Measurements from ENCODE around the gene CCK. TPM values are rescaled to one million over a fixed set of nuclear protein-coding genes. Genes with fewer than 3 reads are reported as not detected.

The CCK gene
- total RNA-seq, 4 donors from 2014 or later, result 1.1 TPM; not detected in 3

- peak overlapping the region in 3 of 4 donors; percentile 12 to 36 (median 35) for H3K4me3 ChIP-seq
- ATAC-seq (no peak), DNase-seq (no peak)
- intact Hi-C loops (cut with DNase I; ENCODE audit: low total_unique reads), result loop anchor here (10.0 kb wide), 2 partner anchors 209 to 521 kb away; no protein-coding TSS in a partner anchor
- peaks cover 0 to 19% of the 10 kb centered on the region in 2 donors for H3K36me3 ChIP-seq
- TF ChIP-seq POLR2A (IDR thresholded peaks at IDR 0.05), result no peak
- no peak for TF ChIP-seq CTCF (IDR thresholded peaks at IDR 0.05 in 4 of 5, conservative IDR thresholded peaks at IDR 0.05 in 1 of 5)
- in situ Hi-C loops (cut with MboI; ENCODE audit: low sequenced_read_pairs in 4 of 4), result loop anchor here in 2 of 4 donors (10.0 kb wide), 2 partner anchors 221 to 321 kb away; no protein-coding TSS in a partner anchor
- H3K9me3 ChIP-seq, result no peaks in the 10 kb centered on the region
- peak overlapping the region; percentile 82 to 93 (median 86) for H3K27ac ChIP-seq
- H3K27me3 ChIP-seq, result no peaks in the 10 kb centered on the region
- H3K4me1 ChIP-seq, result peaks cover 25 to 29% of the 10 kb centered on the region in 2 donors
These were observed 41.8 kb downstream of the CCK start for GRCh38 chr3:42224178-42224577.

DNA sequence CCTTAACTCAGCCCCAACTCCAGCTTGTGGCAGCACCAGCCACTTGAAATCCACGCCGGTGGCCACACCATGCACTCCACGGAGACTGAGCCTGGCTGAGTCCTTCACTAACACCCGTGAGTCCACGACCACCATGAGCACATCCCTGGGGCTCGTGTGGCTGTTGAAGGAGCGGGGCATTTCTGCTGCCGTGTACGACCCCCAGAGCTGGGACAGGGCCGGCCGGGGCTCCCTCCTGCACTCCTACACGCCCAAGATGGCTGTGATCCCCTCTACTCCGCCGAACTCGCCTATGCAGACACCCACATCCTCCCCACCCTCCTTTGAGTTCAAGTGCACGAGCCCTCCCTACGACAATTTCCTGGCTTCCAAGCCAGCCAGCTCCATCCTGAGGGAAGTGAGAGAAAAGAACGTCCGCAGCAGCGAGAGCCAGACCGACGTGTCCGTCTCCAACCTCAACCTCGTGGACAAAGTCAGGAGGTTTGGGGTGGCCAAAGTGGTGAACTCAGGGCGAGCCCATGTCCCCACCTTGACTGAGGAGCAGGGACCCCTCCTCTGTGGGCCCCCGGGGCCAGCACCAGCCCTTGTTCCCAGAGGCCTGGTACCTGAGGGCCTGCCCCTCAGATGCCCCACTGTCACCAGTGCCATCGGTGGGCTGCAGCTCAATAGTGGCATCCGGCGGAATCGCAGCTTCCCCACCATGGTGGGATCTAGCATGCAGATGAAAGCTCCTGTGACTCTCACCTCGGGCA is 42.9 kb downstream of the CCK start:
- in situ Hi-C loops (cut with MboI; ENCODE audit: low sequenced_read_pairs in 4 of 4) (loop anchor here in 2 of 4 donors (10.0 kb wide), 2 partner anchors 222 to 322 kb away; no protein-coding TSS in a partner anchor), intact Hi-C loops (cut with DNase I; ENCODE audit: low total_unique reads) (loop anchor here (10.0 kb wide), 2 partner anchors 208 to 522 kb away; no protein-coding TSS in a partner anchor)
- Histone ChIP-seq H3K9me3 (no peaks in the 10 kb centered on the region), H3K27me3 (no peaks in the 10 kb centered on the region), H3K4me3 (no peak overlapping the region), H3K27ac (peak overlapping the region; percentile 82 to 93 (median 86)), H3K4me1 (peaks cover 25 to 29% of the 10 kb centered on the region in 2 donors), H3K36me3 (peaks cover 0 to 19% of the 10 kb centered on the region in 2 donors)
- no peak for DNase-seq
- no peak for ATAC-seq
- TF ChIP-seq POLR2A (IDR thresholded peaks at IDR 0.05), result no peak
- TF ChIP-seq CTCF (IDR thresholded peaks at IDR 0.05 in 4 of 5, conservative IDR thresholded peaks at IDR 0.05 in 1 of 5), result no peak

DNA sequence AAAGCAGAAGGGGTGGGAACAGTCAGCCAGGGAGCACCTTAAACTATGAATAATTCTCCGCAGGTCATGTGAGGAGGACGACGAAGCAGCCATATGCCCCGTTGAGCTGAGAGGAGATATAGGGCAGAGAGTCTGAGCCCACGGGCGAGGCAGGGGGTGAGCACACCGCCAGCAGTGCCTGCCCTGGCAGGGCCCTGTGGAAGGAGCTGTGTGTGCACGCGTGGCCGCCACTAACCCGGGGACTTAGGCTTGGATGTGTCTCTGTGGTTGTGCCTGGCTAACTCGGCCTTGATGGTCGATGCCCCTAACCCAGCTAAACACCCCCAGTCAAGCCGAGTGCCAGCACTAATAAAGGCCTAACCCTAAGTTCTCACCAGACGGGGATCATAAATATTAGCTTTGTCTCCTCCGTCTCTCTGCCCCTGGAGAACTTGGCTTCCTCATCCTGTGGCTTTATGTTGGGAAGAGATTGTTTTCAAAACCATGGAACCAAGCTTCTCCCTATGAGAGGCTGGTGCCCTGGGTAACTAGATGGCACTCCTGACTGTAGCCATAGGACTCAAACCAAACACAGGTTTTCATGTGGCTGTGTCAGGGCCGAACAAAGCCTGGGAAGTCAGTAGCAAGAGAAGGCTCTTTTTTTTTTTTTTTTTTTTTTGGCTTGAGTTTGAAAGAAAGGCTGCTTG is 45.4 kb downstream of the CCK start:
- Histone ChIP-seq H3K36me3 (peaks cover 0 to 19% of the 10 kb centered on the region in 2 donors), H3K4me1 (peaks cover 17 to 19% of the 10 kb centered on the region in 2 donors), H3K4me3 (no peak overlapping the region), H3K27me3 (no peaks in the 10 kb centered on the region), H3K9me3 (no peaks in the 10 kb centered on the region), H3K27ac (peak overlapping the region in 1 of 4 donors; percentile 93)
- intact Hi-C loops (cut with DNase I; ENCODE audit: low total_unique reads), result loop anchor here (10.0 kb wide), 2 partner anchors 206 to 524 kb away; no protein-coding TSS in a partner anchor
- ATAC-seq, result no peak
- in situ Hi-C loops (cut with MboI; ENCODE audit: low sequenced_read_pairs in 4 of 4), result loop anchor here in 2 of 4 donors (10.0 kb wide), 2 partner anchors 224 to 324 kb away; no protein-coding TSS in a partner anchor
- no peak for DNase-seq
- no peak for TF ChIP-seq CTCF (IDR thresholded peaks at IDR 0.05 in 4 of 5, conservative IDR thresholded peaks at IDR 0.05 in 1 of 5)
- no peak for TF ChIP-seq POLR2A (IDR thresholded peaks at IDR 0.05)

DNA sequence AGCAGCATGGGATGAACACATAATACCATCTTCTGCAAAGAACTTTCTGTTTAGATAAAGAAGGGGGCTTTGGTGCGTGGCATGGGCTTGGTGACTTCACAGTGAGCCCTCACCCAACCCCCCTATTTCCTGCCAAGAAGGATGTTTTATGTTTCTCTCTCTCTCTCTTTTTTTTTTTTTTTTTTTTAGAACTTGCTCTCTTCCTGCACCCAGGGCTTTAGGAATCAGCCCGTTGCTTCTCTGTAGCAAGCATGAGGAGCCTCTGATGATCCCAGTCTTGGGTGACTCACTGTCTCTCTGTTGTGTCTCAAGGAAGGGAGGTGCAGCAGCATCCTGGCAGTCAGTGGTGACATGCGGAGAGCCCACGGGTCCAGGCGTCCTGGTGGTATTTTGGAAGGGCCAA is 49.1 kb downstream of the CCK start:
- no peak overlapping the region for H3K4me3 ChIP-seq
- no peak overlapping the region for H3K27ac ChIP-seq
- H3K4me1 ChIP-seq, result peaks cover 5 to 31% of the 10 kb centered on the region in 2 donors
- peaks cover 0 to 8% of the 10 kb centered on the region in 2 donors for H3K36me3 ChIP-seq
- no peak for TF ChIP-seq CTCF (IDR thresholded peaks at IDR 0.05 in 4 of 5, conservative IDR thresholded peaks at IDR 0.05 in 1 of 5)
- no peak for TF ChIP-seq POLR2A (IDR thresholded peaks at IDR 0.05)
- DNase-seq, result no peak
- in situ Hi-C loops (cut with MboI; ENCODE audit: low sequenced_read_pairs in 4 of 4), result no loop called here
- no peaks in the 10 kb centered on the region for H3K27me3 ChIP-seq
- ATAC-seq, result no peak
- H3K9me3 ChIP-seq, result no peaks in the 10 kb centered on the region
- intact Hi-C loops (cut with DNase I; ENCODE audit: low total_unique reads), result no loop called here

Measured in gastrocnemius medialis (tissue), 4 donors.